GM18498 (cell line): Measurements from ENCODE around the gene GZMH.
"Not testable (repeated sequence)": the region's sequence is repeated elsewhere in the genome, so short reads cannot be mapped to it uniquely, and the experiment has no call there.

Experiments used
- ATAC-seq: cut with Tn5 transposase; IDR thresholded peaks from one replicate; pipeline ENCODE4 v1.9.1; 2021; ENCODE audit warnings: mild to moderate bottlenecking, moderate library complexity; ENCODE audit not compliant: unreplicated experiment

Gene GZMH

GRCh38 chr14:24609655-24610344 is at the start of gene GZMH:
Gene GZMH (minus strand): TSS chr14:24609685. CDS start chr14:24609613, 72 bp downstream.
- ATAC-seq = peak; percentile 65

- ATAC-seq = not testable (repeated sequence)
Measured at GRCh38 chr14:24648361-24648760, 38.9 kb upstream of the GZMH start.

- no peak for ATAC-seq
Measured at GRCh38 chr14:24639905-24640304, 30.4 kb upstream of the GZMH start.

GRCh38 chr14:24639270-24639669 is 29.8 kb upstream of the GZMH start:
- no peak for ATAC-seq

- no peak for ATAC-seq
Measured at GRCh38 chr14:24634158-24634557, 24.7 kb upstream of the GZMH start, which contains the start of gene GZMB. Gene GZMB (minus strand): TSS chr14:24634190. CDS start chr14:24634160, 30 bp downstream.

- no peak for ATAC-seq
Measured at GRCh38 chr14:24633353-24633752, 23.9 kb upstream of the GZMH start.

GRCh38 chr14:24632761-24633160 is 23.3 kb upstream of the GZMH start:
- no peak for ATAC-seq

GRCh38 chr14:24632336-24632735 is 22.9 kb upstream of the GZMH start:
- no peak for ATAC-seq

GRCh38 chr14:24631749-24632335 is 22.4 kb upstream of the GZMH start:
- no peak for ATAC-seq

- ATAC-seq = no peak
Measured at GRCh38 chr14:24630872-24631477, 21.5 kb upstream of the GZMH start.

GRCh38 chr14:24630087-24630871 is 20.8 kb upstream of the GZMH start:
- no peak for ATAC-seq

- ATAC-seq = no peak
Measured at GRCh38 chr14:24629521-24629920, 20.0 kb upstream of the GZMH start.

- ATAC-seq = no peak
Measured at GRCh38 chr14:24613747-24614146, 4.3 kb upstream of the GZMH start.

- no peak for ATAC-seq
Measured at GRCh38 chr14:24613241-24613640, 3.8 kb upstream of the GZMH start.

GRCh38 chr14:24612196-24612595 is 2.7 kb upstream of the GZMH start:
- peak; percentile 48 for ATAC-seq

GRCh38 chr14:24607635-24608514 is 1.6 kb downstream of the GZMH start:
- ATAC-seq = no peak

GRCh38 chr14:24607081-24607480 is 2.4 kb downstream of the GZMH start:
- no peak for ATAC-seq

- no peak for ATAC-seq
Measured at GRCh38 chr14:24606297-24606696, 3.2 kb downstream of the GZMH start.

GRCh38 chr14:24605435-24606190 is 3.9 kb downstream of the GZMH start:
- peak; percentile 88 for ATAC-seq

- ATAC-seq = no peak
Measured at GRCh38 chr14:24597403-24597802, 12.1 kb downstream of the GZMH start.
